Bronchial epithelial cell (primary cell): Measurements from ENCODE around the gene CKMT2. TPM values are rescaled to one million over a fixed set of nuclear protein-coding genes. Genes with fewer than 3 reads are reported as not detected.

ENCODE experiments used
- DNase-seq: peaks from one replicate; pipeline ENCODE4 v3.0.0-alpha.2; 2010; ENCODE audit warnings: low read depth
- FAIRE-seq: peaks from 2 replicates; lab custom pipeline; 2011; peaks lifted over from hg19 to GRCh38; lab: Jason Lieb, UNC
- H3K27me3 ChIP-seq: 2 replicates; pipeline ENCODE4 v1.5.1; 2011; ENCODE audit warnings: low read length; ENCODE audit not compliant: control insufficient read depth, insufficient read depth
- H3K36me3 ChIP-seq: 2 replicates; pipeline ENCODE4 v1.5.1; 2011; ENCODE audit warnings: low read length; ENCODE audit not compliant: control insufficient read depth, insufficient read depth
- H3K4me3 ChIP-seq: 2 replicates; pipeline ENCODE4 v1.5.1; 2011; ENCODE audit warnings: mild to moderate bottlenecking, low read depth, low read length, control low read depth
- total RNA-seq: library from RNA; depleted of rRNA; stranded (reverse); fragments of >200 nt; gene quantifications from 2 replicates; pipeline ENCODE4 v1.2.1, GENCODE V29; 2014
- TF ChIP-seq, protein P1 (sequence below): IDR thresholded peaks from 2 replicates; pipeline ENCODE4 v1.5.1; 2011; ENCODE audit warnings: mild to moderate bottlenecking, moderate library complexity, low read length, control low read depth, inconsistent platforms; ENCODE audit not compliant: insufficient read depth, severe bottlenecking

The CKMT2 gene
- total RNA-seq, 1 donor from 2014 or later, result not detected

DNA sequence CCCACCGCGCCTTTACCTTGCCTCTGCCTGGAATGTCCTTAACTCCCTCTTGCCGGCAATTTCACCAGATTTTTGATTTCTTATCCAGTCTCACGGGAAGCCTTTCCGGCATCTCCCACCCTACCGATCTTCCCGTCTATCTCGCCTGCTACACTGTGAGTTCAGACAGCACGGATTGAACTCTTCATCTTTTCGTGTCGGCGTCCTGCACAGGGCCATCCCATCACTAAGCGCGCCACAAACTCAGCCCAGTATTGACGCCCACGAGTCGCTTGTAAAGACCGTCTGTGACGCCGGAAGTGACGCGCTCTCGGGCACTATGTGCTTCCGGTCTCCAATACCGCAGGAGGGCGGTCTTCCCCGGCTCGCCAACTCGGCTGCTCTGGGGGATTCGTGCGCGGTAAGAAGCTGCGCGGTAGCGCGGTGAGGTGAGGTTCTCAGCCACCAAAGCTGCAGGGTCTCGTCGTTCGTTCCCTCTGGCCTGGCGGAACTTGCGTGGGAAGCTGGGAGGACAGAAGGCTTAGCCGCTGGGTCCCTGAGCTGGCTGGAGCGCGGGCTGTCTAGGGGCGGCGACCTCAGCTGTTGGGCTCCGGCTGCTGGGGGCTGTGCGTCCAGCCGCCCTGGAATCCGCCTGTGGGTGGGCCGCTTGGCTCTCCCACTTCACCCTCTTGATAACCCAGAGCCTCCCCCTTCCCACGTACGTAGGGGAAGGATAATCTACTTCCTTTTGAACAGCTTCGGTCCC, 68.3 kb downstream of the CKMT2 start, which contains the start of gene ZCCHC9:
TSS of gene ZCCHC9 (plus strand) at position 317 of the 745 bp plus-strand sequence. CDS start 3,171 bp downstream, outside the sequence.
- Histone ChIP-seq H3K27me3 (no peaks in the 10 kb centered on the region), H3K36me3 (no peaks in the 10 kb centered on the region), H3K4me3 (peak within 1 kb of the TSS; percentile 59)
- peak; percentile 86 for DNase-seq
- no peak for FAIRE-seq
- TF ChIP-seq, protein P1, sequence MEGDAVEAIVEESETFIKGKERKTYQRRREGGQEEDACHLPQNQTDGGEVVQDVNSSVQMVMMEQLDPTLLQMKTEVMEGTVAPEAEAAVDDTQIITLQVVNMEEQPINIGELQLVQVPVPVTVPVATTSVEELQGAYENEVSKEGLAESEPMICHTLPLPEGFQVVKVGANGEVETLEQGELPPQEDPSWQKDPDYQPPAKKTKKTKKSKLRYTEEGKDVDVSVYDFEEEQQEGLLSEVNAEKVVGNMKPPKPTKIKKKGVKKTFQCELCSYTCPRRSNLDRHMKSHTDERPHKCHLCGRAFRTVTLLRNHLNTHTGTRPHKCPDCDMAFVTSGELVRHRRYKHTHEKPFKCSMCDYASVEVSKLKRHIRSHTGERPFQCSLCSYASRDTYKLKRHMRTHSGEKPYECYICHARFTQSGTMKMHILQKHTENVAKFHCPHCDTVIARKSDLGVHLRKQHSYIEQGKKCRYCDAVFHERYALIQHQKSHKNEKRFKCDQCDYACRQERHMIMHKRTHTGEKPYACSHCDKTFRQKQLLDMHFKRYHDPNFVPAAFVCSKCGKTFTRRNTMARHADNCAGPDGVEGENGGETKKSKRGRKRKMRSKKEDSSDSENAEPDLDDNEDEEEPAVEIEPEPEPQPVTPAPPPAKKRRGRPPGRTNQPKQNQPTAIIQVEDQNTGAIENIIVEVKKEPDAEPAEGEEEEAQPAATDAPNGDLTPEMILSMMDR, result peak; percentile 41

DNA sequence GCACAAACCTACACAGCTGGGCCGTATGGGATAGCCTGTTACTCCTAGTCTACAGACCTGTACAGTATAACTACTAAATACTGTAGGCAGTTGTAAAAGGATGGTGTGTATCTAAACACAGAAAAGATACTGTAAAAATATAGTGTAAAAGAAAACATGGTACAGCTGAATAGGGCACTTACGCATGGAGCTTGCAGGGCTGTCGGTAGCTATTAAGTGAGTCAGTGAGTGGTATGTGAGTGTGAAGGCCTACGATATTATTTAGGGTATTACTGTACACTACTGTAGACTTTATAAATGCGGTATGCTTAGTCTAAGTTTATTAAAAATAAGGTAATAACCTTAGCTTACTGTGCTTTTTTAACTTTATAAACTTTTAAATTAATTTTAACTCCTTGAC, 69.5 kb downstream of the CKMT2 start:
- Histone ChIP-seq H3K27me3 (no peaks in the 10 kb centered on the region), H3K4me3 (no peak overlapping the region), H3K36me3 (no peaks in the 10 kb centered on the region)
- TF ChIP-seq, protein P1, result no peak
- no peak for FAIRE-seq
- no peak for DNase-seq

DNA sequence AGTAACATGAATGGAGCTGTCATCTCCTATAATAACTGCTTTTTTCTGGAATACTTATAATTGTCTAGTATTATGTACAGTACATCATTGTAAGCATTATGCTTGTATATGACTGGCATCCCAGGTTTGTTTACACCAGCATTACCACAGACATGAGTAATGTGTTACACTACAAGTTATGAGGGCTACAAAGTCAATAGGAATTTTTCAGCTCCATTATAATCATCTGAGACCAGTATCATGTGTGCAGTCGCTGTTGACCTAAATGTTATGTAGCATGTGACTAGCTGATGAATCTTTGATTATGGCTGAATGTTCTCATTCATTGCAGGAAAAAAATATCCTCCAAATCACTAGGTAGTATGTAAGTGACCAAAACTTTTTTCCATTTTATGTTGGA, 70.4 kb downstream of the CKMT2 start:
- Histone ChIP-seq H3K36me3 (no peaks in the 10 kb centered on the region), H3K4me3 (no peak overlapping the region), H3K27me3 (no peaks in the 10 kb centered on the region)
- TF ChIP-seq, protein P1, result no peak
- FAIRE-seq (no peak), DNase-seq (peak; percentile 97)

DNA sequence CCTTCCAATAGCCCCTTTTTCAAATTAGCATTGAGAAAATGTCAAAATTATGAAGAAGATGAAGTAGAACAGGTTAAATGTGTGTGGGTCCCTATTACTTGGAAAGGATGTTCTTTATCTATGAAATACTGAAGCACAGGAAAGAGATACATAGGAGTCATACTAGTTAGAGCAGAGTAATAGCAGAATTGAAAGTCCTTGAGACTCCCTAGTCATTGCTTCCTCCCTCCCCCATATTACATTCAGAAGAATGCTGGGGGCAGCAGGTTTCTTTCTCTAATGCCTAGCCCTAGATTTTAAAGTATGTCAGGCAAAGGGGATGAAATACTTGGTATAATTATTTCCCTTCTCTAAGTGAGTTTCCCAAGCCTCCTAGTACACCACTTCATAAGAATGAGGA, 72.7 kb downstream of the CKMT2 start:
- H3K4me3 ChIP-seq, result no peak overlapping the region
- FAIRE-seq, result no peak
- no peak for DNase-seq
- no peaks in the 10 kb centered on the region for H3K27me3 ChIP-seq
- H3K36me3 ChIP-seq, result no peaks in the 10 kb centered on the region
- TF ChIP-seq, protein P1, result no peak

DNA sequence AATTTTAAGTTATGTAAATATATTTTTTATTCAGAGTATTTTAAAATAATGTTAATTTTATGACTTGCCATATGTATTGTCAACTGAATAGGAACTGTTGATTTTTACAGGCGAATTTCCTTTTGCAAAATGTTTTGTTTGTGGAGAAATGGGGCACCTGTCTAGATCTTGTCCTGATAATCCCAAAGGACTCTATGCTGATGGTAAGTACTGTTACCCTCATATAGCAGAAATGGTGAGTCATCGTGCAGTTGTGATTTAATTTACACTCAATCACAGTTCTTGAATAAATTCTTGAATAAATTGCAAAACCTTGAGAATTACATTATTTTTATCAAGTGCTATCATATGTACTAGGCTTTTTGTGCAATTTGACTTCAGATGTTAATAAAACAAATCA, 75.7 kb downstream of the CKMT2 start:
- DNase-seq (no peak), FAIRE-seq (no peak)
- H3K36me3 ChIP-seq, result peaks cover 5% of the 10 kb centered on the region
- H3K4me3 ChIP-seq, result no peak overlapping the region
- TF ChIP-seq, protein P1, result no peak
- H3K27me3 ChIP-seq, result no peaks in the 10 kb centered on the region
